Measurements from ENCODE around the gene SPR. TPM values are rescaled to one million over a fixed set of nuclear protein-coding genes. Genes with fewer than 3 reads are reported as not detected.

Gene SPR
- total and polyA plus RNA-seq, 2 of the 13 experiments (the other 11 are each of a cell fraction or from before 2014, with no cell fraction given) = 34.0 to 96.0 TPM

GRCh38 chr2:72915907-72916742 lies 28.9 kb downstream of the SPR start (continued):
- TF ChIP-seq ZNF280D (CRISPR knock-in tag; IDR thresholded peaks at IDR 0.05) (0 out of 2 replicates have a peak, but pooled peaks have one; percentile 49), ZBTB38 (CRISPR knock-in tag; IDR thresholded peaks at IDR 0.05) (peak; percentile 27; the same call in 1 of the 2 replicates), ZNF331 (CRISPR knock-in tag; IDR thresholded peaks at IDR 0.05) (peak; percentile 85), ZSCAN5A (CRISPR knock-in tag; IDR thresholded peaks at IDR 0.05; ENCODE audit: borderline replicate concordance) (no peak), RARA (CRISPR knock-in tag; IDR thresholded peaks at IDR 0.05) (no peak), ATAD3A (CRISPR knock-in tag; IDR thresholded peaks at IDR 0.05) (no peak), ZZZ3 (CRISPR knock-in tag; IDR thresholded peaks at IDR 0.05; ENCODE audit: borderline replicate concordance) (0 out of 2 replicates have a peak, but pooled peaks have one; percentile 62), ZNF850 (CRISPR knock-in tag; conservative IDR thresholded peaks at IDR 0.05) (no peak), PATZ1 (CRISPR knock-in tag; IDR thresholded peaks at IDR 0.05) (peak; percentile 82), CREB3 (CRISPR knock-in tag; IDR thresholded peaks at IDR 0.05) (no peak; the same call in 1 of the 2 replicates), GZF1 (CRISPR knock-in tag; IDR thresholded peaks at IDR 0.05) (peak; percentile 79), ZFP36L2 (CRISPR knock-in tag; IDR thresholded peaks at IDR 0.05) (no peak), JDP2 (CRISPR knock-in tag; IDR thresholded peaks at IDR 0.05; ENCODE audit: borderline replicate concordance) (no peak; the same call in 1 of the 2 replicates), CHD4 (IDR thresholded peaks at IDR 0.05; ENCODE audit: borderline replicate concordance, low read length) (no peak), FOXK1 (CRISPR knock-in tag; IDR thresholded peaks at IDR 0.05; ENCODE audit: borderline replicate concordance, low read depth) (no peak), RFX5 (IDR thresholded peaks at IDR 0.05; ENCODE audit: low read depth, low read length) (no peak), SIN3B (IDR thresholded peaks at IDR 0.05; ENCODE audit: low read length) (no peak), ZNF282 (IDR thresholded peaks at IDR 0.05; ENCODE audit: partially characterized antibody) (no peak), ZNF678 (CRISPR knock-in tag; IDR thresholded peaks at IDR 0.05) (no peak), GFI1 (CRISPR knock-in tag; IDR thresholded peaks at IDR 0.05; ENCODE audit: borderline replicate concordance) (no peak), NR2F2 (IDR thresholded peaks at IDR 0.05; ENCODE audit: borderline replicate concordance, low read depth) (no peak), RBFOX2 (IDR thresholded peaks at IDR 0.05; ENCODE audit: low read depth, low read length) (peak; percentile 60), HMG20A (CRISPR knock-in tag; IDR thresholded peaks at IDR 0.05; ENCODE audit: borderline replicate concordance) (no peak), TARDBP (CRISPR knock-in tag; IDR thresholded peaks at IDR 0.05) (peak; percentile 72)
